HCT116 (cell line): ENCODE data around the gene SMYD4. TPM values are rescaled to one million over a fixed set of nuclear protein-coding genes. Genes with fewer than 3 reads are reported as not detected.

ENCODE experiments used
- ATAC-seq: fragments of 200-7000 bp; cut with Tn5 transposase; 2 replicates; pipeline ENCODE4 v1.9.1; 2020; ENCODE audit warnings: mild to moderate bottlenecking, moderate library complexity
- BruUV-seq: library from RNA; stranded (reverse); fragments of 400-500 nt; replicated peaks from 2 replicates; lab custom pipeline; 2021; lab: Mats Ljungman, UMichigan
- CTCF ChIA-PET: fragments of 300-600 bp; sonication (Branson Sonifier 250); formaldehyde crosslinking; loops from one replicate; lab custom pipeline; 2021; ENCODE audit warnings: antibody characterized with exemption; lab: Charles Lee
- POLR2A ChIA-PET: fragments of 300-600, 350-600 bp; sonication (Branson Sonifier 250); formaldehyde crosslinking; loops from one replicate; lab custom pipeline; 2021; ENCODE audit warnings: antibody characterized with exemption; lab: Charles Lee
- RAD21 ChIA-PET, 2 experiments: fragments of 300-600 bp; sonication (Branson Sonifier 250); formaldehyde crosslinking; loops; one replicate each; lab custom pipeline; 2023; ENCODE audit warnings: low total read pairs in 2 of 2; ENCODE audit not compliant: uncharacterized antibody in 2 of 2, unreplicated experiment in 2 of 2, low non-redundant PET in 1 of 2; lab: Charles Lee
- DNase-seq: peaks from one replicate; pipeline ENCODE4 v3.0.0-alpha.2; 2010; ENCODE audit warnings: low read depth, low spot score
- H2AFZ ChIP-seq: fragments of 200-600 bp; shearing (Covaris generic), sonication (generic); 2 replicates; pipeline ENCODE4 v1.6.1; 2017; ENCODE audit warnings: low read depth, mixed run types, mixed read lengths, antibody characterized with exemption, low read length; ENCODE audit not compliant: poor library complexity, severe bottlenecking
- H3K27ac ChIP-seq: 2 replicates; pipeline ENCODE4 v1.5.1; 2012; ENCODE audit warnings: low read depth, low read length
- H3K27me3 ChIP-seq: fragments of 200-600 bp; sonication (generic); 2 replicates; pipeline ENCODE4 v1.6.1; 2016; ENCODE audit warnings: mixed run types, low read length, mixed read lengths; ENCODE audit not compliant: insufficient read depth
- H3K36me3 ChIP-seq, 2 experiments: fragments of 200-500 bp in 1 of 2; fragments of 200-600 bp in 1 of 2; sonication (Bioruptor generic) in 1 of 2; sonication (generic) in 1 of 2; 2 replicates each; pipeline versions ENCODE4 v1.5.1 to v1.6.1; 2014 to 2016; ENCODE audit warnings: low read length in 2 of 2, inconsistent platforms in 1 of 2, mixed read lengths in 1 of 2, mixed run types in 1 of 2; ENCODE audit not compliant: insufficient read depth in 2 of 2, control insufficient read depth in 1 of 2
- H3K4me1 ChIP-seq, 2 experiments: fragments of 200-600 bp in 1 of 2; sonication (generic) in 1 of 2; 2 replicates each; pipeline versions ENCODE4 v1.5.1 to v1.6.1; 2012 to 2017; ENCODE audit warnings: low read length in 2 of 2, inconsistent platforms in 1 of 2, mild to moderate bottlenecking in 1 of 2, mixed read lengths in 1 of 2, mixed run types in 1 of 2, moderate library complexity in 1 of 2; ENCODE audit not compliant: insufficient read depth in 2 of 2, control insufficient read depth in 1 of 2
- H3K4me2 ChIP-seq: fragments of 200-600 bp; sonication (generic); 2 replicates; pipeline ENCODE4 v1.6.1; 2017; ENCODE audit warnings: mixed run types, low read length, mixed read lengths
- H3K4me3 ChIP-seq, 2 experiments: fragments of 200-600 bp in 1 of 2; sonication (generic) in 1 of 2; replicated peaks in 1 of 2; 2 replicates each; pipeline ENCODE4 v1.5.1; 2011 to 2016; ENCODE audit warnings: low read length in 2 of 2, control low read depth in 1 of 2, low read depth in 1 of 2, mild to moderate bottlenecking in 1 of 2, mixed read lengths in 1 of 2, mixed run types in 1 of 2
- H3K79me2 ChIP-seq: fragments of 200-600 bp; sonication (generic); 2 replicates; pipeline ENCODE4 v1.6.1; 2017; ENCODE audit warnings: mild to moderate bottlenecking, mixed run types, low read length, moderate library complexity, mixed read lengths; ENCODE audit not compliant: insufficient read depth
- H3K9ac ChIP-seq: fragments of 200-600 bp; sonication (generic); 2 replicates; pipeline ENCODE4 v1.6.1; 2016; ENCODE audit warnings: low read length, mixed read lengths
- H3K9me2 ChIP-seq: fragments of 200-600 bp; sonication (generic), shearing (Covaris generic); 2 replicates; pipeline ENCODE4 v1.6.1; 2017; ENCODE audit warnings: mixed run types, mild to moderate bottlenecking, moderate library complexity; ENCODE audit not compliant: insufficient read depth
- H3K9me3 ChIP-seq, 2 experiments: fragments of 200-500 bp in 1 of 2; fragments of 200-600 bp in 1 of 2; sonication (Bioruptor generic) in 1 of 2; sonication (generic) in 1 of 2; 2 replicates each; pipeline ENCODE4 v1.6.1; 2014 to 2017; ENCODE audit warnings: low read length in 2 of 2, mixed read lengths in 2 of 2, inconsistent platforms in 1 of 2, low read depth in 1 of 2, mild to moderate bottlenecking in 1 of 2, mixed run types in 1 of 2, moderate library complexity in 1 of 2; ENCODE audit not compliant: control insufficient read depth in 1 of 2, insufficient read depth in 1 of 2
- H4K20me1 ChIP-seq: fragments of 200-600 bp; sonication (generic), shearing (Covaris generic); 2 replicates; pipeline ENCODE4 v1.6.1; 2017; ENCODE audit warnings: mixed run types, mild to moderate bottlenecking, moderate library complexity; ENCODE audit not compliant: insufficient read depth
- CBX3 ChIP-seq: IDR thresholded peaks from 2 replicates; pipeline ENCODE4 v1.6.1; 2012; ENCODE audit warnings: low read depth
- CEBPB ChIP-seq: IDR thresholded peaks from 2 replicates; pipeline ENCODE4 v1.6.1; 2012; ENCODE audit warnings: low read depth
- EGR1 ChIP-seq: IDR thresholded peaks from 2 replicates; pipeline ENCODE4 v1.6.1; 2012; ENCODE audit warnings: low read depth
- ELF1 ChIP-seq: IDR thresholded peaks from 2 replicates; pipeline ENCODE4 v1.6.1; 2012; ENCODE audit warnings: low read depth, borderline replicate concordance
- FOSL1 ChIP-seq: IDR thresholded peaks from 2 replicates; pipeline ENCODE4 v1.6.1; 2012; ENCODE audit warnings: low read depth
- MAX ChIP-seq: IDR thresholded peaks from 2 replicates; pipeline ENCODE4 v1.6.1; 2012
- POLR2A ChIP-seq: IDR thresholded peaks from 2 replicates; pipeline ENCODE4 v1.7.0; 2011; ENCODE audit warnings: borderline replicate concordance; ENCODE audit not compliant: insufficient read depth, insufficient read length; ENCODE audit errors: extremely low read depth
- REST ChIP-seq: IDR thresholded peaks from 2 replicates; pipeline ENCODE4 v1.6.1; 2012; ENCODE audit warnings: low read depth
- SIN3A ChIP-seq: IDR thresholded peaks from 2 replicates; pipeline ENCODE4 v1.6.1; 2012; ENCODE audit warnings: low read depth
- TCF7L2 ChIP-seq: IDR thresholded peaks from 2 replicates; pipeline ENCODE4 v1.7.0; 2011; ENCODE audit warnings: borderline replicate concordance, inconsistent platforms; ENCODE audit not compliant: insufficient read depth, insufficient read length; ENCODE audit errors: extremely low read depth
- ZBTB33 ChIP-seq: IDR thresholded peaks from 2 replicates; pipeline ENCODE4 v1.6.1; 2011; ENCODE audit warnings: mild to moderate bottlenecking, low read length, moderate library complexity; ENCODE audit not compliant: insufficient replicate concordance; ENCODE audit errors: extremely low read depth
- ZNF274 ChIP-seq: fragments of 200-500 bp; sonication (Bioruptor generic); IDR thresholded peaks from 2 replicates; pipeline ENCODE4 v1.6.1; 2014; ENCODE audit warnings: mild to moderate bottlenecking, low read depth, low read length, inconsistent platforms
- intact Hi-C: fragments of 100-400 bp; cut with micrococcal nuclease; formaldehyde crosslinking; loops from 2 replicates; pipeline ENCODE4 v1.10.0; 2022
- total RNA-seq: library from RNA; stranded (reverse); gene quantifications from one replicate; pipeline ENCODE4 v1.2.1, GENCODE V29; 2021; ENCODE audit not compliant: unreplicated experiment

SMYD4 gene
- total RNA-seq, 1 experiment from 2014 or later, result 16.9 TPM

DNA sequence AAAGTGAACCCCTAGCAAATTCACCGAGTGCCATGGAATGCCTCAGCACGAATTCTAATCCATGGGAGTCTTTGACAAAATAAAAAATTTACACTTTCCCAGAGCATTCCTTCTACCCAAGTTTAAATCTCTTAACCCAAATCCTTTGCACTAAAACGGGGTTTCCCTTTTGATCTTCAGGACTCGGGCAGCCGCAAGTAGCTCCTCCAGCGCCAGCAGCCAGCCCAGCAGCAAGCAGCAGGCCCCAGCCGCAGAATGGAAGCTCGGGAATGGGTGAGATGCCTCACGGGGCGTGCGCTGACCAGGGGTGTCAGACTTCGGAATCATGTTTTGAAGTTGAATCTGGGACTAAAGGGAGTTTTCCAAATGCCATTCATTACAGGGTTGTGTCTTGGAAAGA lies 42.6 kb upstream of the SMYD4 start:
- Histone ChIP-seq H3K9me3 (no peaks in the 10 kb centered on the region), H3K27ac (no peak overlapping the region), H4K20me1 (no peaks in the 10 kb centered on the region), H3K9me2 (no peaks in the 10 kb centered on the region), H3K36me3 (peaks cover 27 to 37% of the 10 kb centered on the region in 2 experiments; a peak in 3 of 4 replicates), H3K79me2 (peaks cover 28% of the 10 kb centered on the region; the same call in 1 of the 2 replicates), H3K9ac (no peak overlapping the region), H2AFZ (no peak overlapping the region), H3K4me1 (no peaks in the 10 kb centered on the region), H3K4me3 (no peak overlapping the region), H3K4me2 (no peak overlapping the region), H3K27me3 (no peaks in the 10 kb centered on the region)
- ChIA-PET CTCF (no interaction called here), RAD21 (no interaction called here), POLR2A (no interaction called here)
- BruUV-seq, result no TSS peak
- DNase-seq (no peak), ATAC-seq (no peak)
- no peak for TF ChIP-seq EGR1
- no peak for TF ChIP-seq ZBTB33
- TF ChIP-seq ELF1, result no peak
- TF ChIP-seq SIN3A, result no peak
- no peak for TF ChIP-seq POLR2A
- TF ChIP-seq CEBPB, result no peak
- no peak for TF ChIP-seq ZNF274
- TF ChIP-seq CBX3, result no peak
- no peak for TF ChIP-seq FOSL1
- no peak for TF ChIP-seq TCF7L2
- no peak for TF ChIP-seq MAX
- TF ChIP-seq REST, result no peak
- intact Hi-C loops, result no loop called here
